ENCODE data around the gene ZNF837. TPM values are rescaled to one million over a fixed set of nuclear protein-coding genes. Genes with fewer than 3 reads are reported as not detected.
"Not testable (repeated sequence)": the region's sequence is repeated elsewhere in the genome, so short reads cannot be mapped to it uniquely, and the experiment has no call there.

ZNF837 gene
- total RNA-seq, 3 donors from 2014 or later: 1.5 to 3.3 (median 2.5) TPM

GRCh38 chr19:58380037-58380661 is 681 bp downstream of the ZNF837 start:
- H3K36me3 ChIP-seq (ENCODE audit: low read depth): no peaks in the 10 kb centered on the region
- peak overlapping the region; percentile 48 for H3K4me3 ChIP-seq
- DNase-seq (no peak), ATAC-seq (peak; percentile 27)
- intact Hi-C loops (cut with DNase I, micrococcal nuclease): no loop called here
- H3K4me1 ChIP-seq (ENCODE audit: low read depth): peaks cover 13% of the 10 kb centered on the region
- TF ChIP-seq, protein P1, sequence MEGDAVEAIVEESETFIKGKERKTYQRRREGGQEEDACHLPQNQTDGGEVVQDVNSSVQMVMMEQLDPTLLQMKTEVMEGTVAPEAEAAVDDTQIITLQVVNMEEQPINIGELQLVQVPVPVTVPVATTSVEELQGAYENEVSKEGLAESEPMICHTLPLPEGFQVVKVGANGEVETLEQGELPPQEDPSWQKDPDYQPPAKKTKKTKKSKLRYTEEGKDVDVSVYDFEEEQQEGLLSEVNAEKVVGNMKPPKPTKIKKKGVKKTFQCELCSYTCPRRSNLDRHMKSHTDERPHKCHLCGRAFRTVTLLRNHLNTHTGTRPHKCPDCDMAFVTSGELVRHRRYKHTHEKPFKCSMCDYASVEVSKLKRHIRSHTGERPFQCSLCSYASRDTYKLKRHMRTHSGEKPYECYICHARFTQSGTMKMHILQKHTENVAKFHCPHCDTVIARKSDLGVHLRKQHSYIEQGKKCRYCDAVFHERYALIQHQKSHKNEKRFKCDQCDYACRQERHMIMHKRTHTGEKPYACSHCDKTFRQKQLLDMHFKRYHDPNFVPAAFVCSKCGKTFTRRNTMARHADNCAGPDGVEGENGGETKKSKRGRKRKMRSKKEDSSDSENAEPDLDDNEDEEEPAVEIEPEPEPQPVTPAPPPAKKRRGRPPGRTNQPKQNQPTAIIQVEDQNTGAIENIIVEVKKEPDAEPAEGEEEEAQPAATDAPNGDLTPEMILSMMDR (IDR thresholded peaks at IDR 0.05): no peak
- H3K9me3 ChIP-seq: no peaks in the 10 kb centered on the region

DNA sequence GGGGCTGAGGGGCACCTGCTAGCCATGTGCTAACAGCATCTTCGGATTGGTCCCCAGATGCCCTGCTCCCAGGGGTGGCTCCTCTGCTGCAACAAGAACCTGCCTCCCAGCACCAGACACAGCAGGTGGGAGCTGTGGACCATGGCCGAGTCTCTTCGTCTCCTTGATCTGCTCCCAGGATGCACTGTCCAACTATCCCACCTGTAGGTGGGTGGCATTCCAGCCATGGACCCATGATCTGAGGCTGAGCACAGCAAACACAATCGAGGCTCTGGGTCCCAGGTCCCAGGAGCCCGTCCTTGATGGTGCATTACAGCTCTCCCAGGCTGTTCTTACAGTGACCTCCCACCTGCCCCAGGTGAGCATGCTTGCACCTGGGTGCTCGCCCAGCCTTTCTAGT is 1.6 kb downstream of the ZNF837 start:
- no peak for DNase-seq
- intact Hi-C loops (cut with DNase I, micrococcal nuclease): no loop called here
- Histone ChIP-seq H3K36me3 (ENCODE audit: low read depth) (no peaks in the 10 kb centered on the region), H3K4me1 (ENCODE audit: low read depth) (peaks cover 13% of the 10 kb centered on the region), H3K9me3 (no peaks in the 10 kb centered on the region), H3K4me3 (no peak overlapping the region)
- TF ChIP-seq, protein P1 (IDR thresholded peaks at IDR 0.05): no peak
- ATAC-seq: no peak

DNA sequence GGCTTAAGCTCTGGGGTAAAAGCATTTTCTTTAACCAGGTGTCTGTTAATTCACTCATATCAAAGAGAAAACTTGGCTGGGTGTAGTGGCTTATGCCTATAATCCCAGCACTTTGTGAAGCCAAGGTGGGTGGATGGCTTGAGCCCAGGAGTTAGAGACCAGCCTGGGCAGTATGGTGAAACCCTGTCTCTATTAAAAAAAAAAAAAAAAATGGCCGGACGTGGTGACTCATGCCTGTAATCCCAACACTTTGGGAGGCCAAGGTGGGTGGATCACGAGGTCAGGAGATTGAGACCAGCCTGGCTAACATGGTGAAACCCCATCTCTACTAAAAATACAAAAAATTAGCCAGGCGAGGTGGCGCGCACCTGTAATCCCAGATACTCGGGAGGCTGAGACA is 4.1 kb downstream of the ZNF837 start:
- H3K4me1 ChIP-seq (ENCODE audit: low read depth): peaks cover 11% of the 10 kb centered on the region
- H3K9me3 ChIP-seq; ATAC-seq; H3K36me3 ChIP-seq (ENCODE audit: low read depth); H3K4me3 ChIP-seq; intact Hi-C loops (cut with DNase I, micrococcal nuclease); DNase-seq: not testable (repeated sequence)

GRCh38 chr19:58374200-58374599 is 6.6 kb downstream of the ZNF837 start:
- ATAC-seq (no peak), DNase-seq (no peak)
- intact Hi-C loops (cut with DNase I, micrococcal nuclease): no loop called here
- Histone ChIP-seq H3K4me3 (no peak overlapping the region), H3K36me3 (ENCODE audit: low read depth) (no peaks in the 10 kb centered on the region), H3K9me3 (no peaks in the 10 kb centered on the region), H3K4me1 (ENCODE audit: low read depth) (no peaks in the 10 kb centered on the region)
- TF ChIP-seq, protein P1 (IDR thresholded peaks at IDR 0.05): no peak

DNA sequence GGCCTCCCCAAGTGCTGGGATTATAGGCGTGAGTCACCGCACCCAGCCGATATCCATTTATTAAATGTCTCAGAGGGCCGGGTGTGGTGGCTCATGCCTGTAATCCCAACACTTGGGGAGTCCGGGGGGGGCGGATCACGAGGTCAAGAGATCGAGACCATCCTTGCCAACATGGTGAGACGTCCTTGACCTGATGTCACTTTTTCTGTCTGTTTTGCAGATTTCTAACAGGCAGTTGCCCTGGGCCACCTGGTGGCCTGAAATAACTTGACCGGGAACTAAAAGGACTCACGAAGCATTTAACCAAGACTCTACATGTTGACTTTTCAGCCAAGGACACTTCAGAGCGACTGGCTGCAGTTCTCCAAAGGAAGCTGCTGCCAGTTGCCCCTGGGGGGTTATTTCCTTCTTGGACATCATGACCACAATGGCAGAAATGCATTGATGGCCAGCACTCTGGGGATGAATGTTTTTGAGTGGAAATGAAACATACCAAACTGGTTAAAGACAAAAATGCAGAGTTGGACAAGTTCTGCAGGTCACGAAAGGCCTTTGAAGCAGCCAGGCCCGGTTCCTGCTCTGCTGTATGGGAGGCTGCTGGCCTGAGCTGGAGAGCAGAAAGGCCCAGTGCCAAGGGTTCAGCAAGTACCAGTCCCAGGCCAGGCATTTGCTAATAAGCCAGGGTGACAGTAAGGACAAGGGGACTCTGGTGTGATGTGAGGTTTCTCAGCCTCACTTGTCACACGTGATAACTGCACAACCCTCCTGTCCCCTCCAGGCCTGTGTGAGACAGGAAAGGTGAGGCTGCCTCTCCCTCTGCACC is 8.3 kb downstream of the ZNF837 start:
- DNase-seq (no peak), ATAC-seq (no peak)
- H3K36me3 ChIP-seq (ENCODE audit: low read depth): no peaks in the 10 kb centered on the region
- TF ChIP-seq, protein P1 (IDR thresholded peaks at IDR 0.05): no peak
- no peak overlapping the region for H3K4me3 ChIP-seq
- intact Hi-C loops (cut with DNase I, micrococcal nuclease): no loop called here
- no peaks in the 10 kb centered on the region for H3K4me1 ChIP-seq (ENCODE audit: low read depth)
- no peaks in the 10 kb centered on the region for H3K9me3 ChIP-seq

Data from mucosa of descending colon (tissue), 3 donors.